Trophoblast cell (in vitro differentiated cells and primary cell): ENCODE data around the gene VMP1.
"Not testable (repeated sequence)": the region's sequence is repeated elsewhere in the genome, so short reads cannot be mapped to it uniquely, and the experiment has no call there.

Source experiments
- DNase-seq, 2 donors: peaks; one replicate each; pipeline ENCODE4 v3.0.0-alpha.2; 2016
- H2AFZ ChIP-seq: 2 replicates; pipeline ENCODE4 v1.6.1; 2013; ENCODE audit warnings: low read length, moderate library complexity, mild to moderate bottlenecking; ENCODE audit not compliant: insufficient read depth, poor library complexity
- H2AK5ac ChIP-seq: 2 replicates; pipeline ENCODE4 v1.6.1; 2013; ENCODE audit warnings: mild to moderate bottlenecking, low read length
- H2BK120ac ChIP-seq: 2 replicates; pipeline ENCODE4 v1.6.1; 2013; ENCODE audit warnings: low read length, mild to moderate bottlenecking, moderate library complexity; ENCODE audit not compliant: insufficient read depth, poor library complexity
- H2BK12ac ChIP-seq: 2 replicates; pipeline ENCODE4 v1.6.1; 2013; ENCODE audit warnings: mild to moderate bottlenecking, low read length, moderate library complexity
- H2BK5ac ChIP-seq: 2 replicates; pipeline ENCODE4 v1.6.1; 2013; ENCODE audit warnings: low read length, low read depth, moderate library complexity, mild to moderate bottlenecking; ENCODE audit not compliant: poor library complexity
- H3K14ac ChIP-seq: 2 replicates; pipeline ENCODE4 v1.6.1; 2013; ENCODE audit warnings: mild to moderate bottlenecking, low read length
- H3K18ac ChIP-seq: 2 replicates; pipeline ENCODE4 v1.6.1; 2013; ENCODE audit warnings: mild to moderate bottlenecking, low read length
- H3K23ac ChIP-seq: 2 replicates; pipeline ENCODE4 v1.6.1; 2013; ENCODE audit warnings: low read length
- H3K27ac ChIP-seq: 2 replicates; pipeline ENCODE4 v1.5.1; 2013; ENCODE audit warnings: low read depth, mild to moderate bottlenecking, inconsistent platforms, low read length, moderate library complexity
- H3K27me3 ChIP-seq: 2 replicates; pipeline ENCODE4 v1.6.1; 2013; ENCODE audit warnings: inconsistent platforms, mild to moderate bottlenecking, low read length, moderate library complexity; ENCODE audit not compliant: insufficient read depth
- H3K36me3 ChIP-seq, 2 experiments: 1 replicate in 1 of 2; 2 replicates in 1 of 2; pipeline ENCODE4 v1.6.1; 2013; ENCODE audit warnings: low read length in 2 of 2, mild to moderate bottlenecking in 2 of 2, moderate library complexity in 1 of 2; ENCODE audit not compliant: insufficient read depth in 2 of 2, control insufficient read depth in 1 of 2
- H3K4ac ChIP-seq: 2 replicates; pipeline ENCODE4 v1.6.1; 2013; ENCODE audit warnings: low read depth, mild to moderate bottlenecking, low read length, moderate library complexity
- H3K4me1 ChIP-seq, 2 experiments: 1 replicate in 1 of 2; 2 replicates in 1 of 2; pipeline ENCODE4 v1.6.1; 2013; ENCODE audit warnings: low read length in 2 of 2, mild to moderate bottlenecking in 2 of 2, moderate library complexity in 1 of 2; ENCODE audit not compliant: insufficient read depth in 2 of 2, control insufficient read depth in 1 of 2
- H3K4me2 ChIP-seq: 2 replicates; pipeline ENCODE4 v1.6.1; 2013; ENCODE audit warnings: inconsistent platforms, mild to moderate bottlenecking, low read length, moderate library complexity
- H3K4me3 ChIP-seq: 2 replicates; pipeline ENCODE4 v1.5.1; 2013; ENCODE audit warnings: mild to moderate bottlenecking, low read depth, low read length, inconsistent platforms
- H3K79me1 ChIP-seq: one replicate; pipeline ENCODE4 v1.6.1; 2013; ENCODE audit warnings: low read length
- H3K79me2 ChIP-seq: 2 replicates; pipeline ENCODE4 v1.6.1; 2013; ENCODE audit warnings: low read length, mild to moderate bottlenecking; ENCODE audit not compliant: control insufficient read depth, insufficient read depth, poor library complexity
- H3K9ac ChIP-seq: 2 replicates; pipeline ENCODE4 v1.6.1; 2013; ENCODE audit warnings: mild to moderate bottlenecking, low read length
- H3K9me3 ChIP-seq: 2 replicates; pipeline ENCODE4 v1.6.1; 2013; ENCODE audit warnings: low read depth, mild to moderate bottlenecking, control low read depth, inconsistent platforms, low read length; ENCODE audit not compliant: insufficient read depth
- H4K12ac ChIP-seq: 2 replicates; pipeline ENCODE4 v1.6.1; 2013; ENCODE audit warnings: low read depth, mild to moderate bottlenecking, low read length, moderate library complexity
- H4K8ac ChIP-seq: 2 replicates; pipeline ENCODE4 v1.6.1; 2013; ENCODE audit warnings: low read depth, mild to moderate bottlenecking, low read length, moderate library complexity
- H4K91ac ChIP-seq: one replicate; pipeline ENCODE4 v1.6.1; 2013; ENCODE audit warnings: low read depth, mild to moderate bottlenecking, low read length, moderate library complexity
- WGBS: extraction: QIAGEN DNeasy Blood & Tissue Kit; methylation state at CpG from one replicate; pipeline ENCODE4 v1.1.7; 2013; ENCODE audit warnings: missing lambda C conversion rate; ENCODE audit not compliant: insufficient read length, insufficient coverage; ENCODE audit errors: extremely low coverage; 5-methylcytosine and 5-hydroxymethylcytosine counted together

VMP1 gene

DNA sequence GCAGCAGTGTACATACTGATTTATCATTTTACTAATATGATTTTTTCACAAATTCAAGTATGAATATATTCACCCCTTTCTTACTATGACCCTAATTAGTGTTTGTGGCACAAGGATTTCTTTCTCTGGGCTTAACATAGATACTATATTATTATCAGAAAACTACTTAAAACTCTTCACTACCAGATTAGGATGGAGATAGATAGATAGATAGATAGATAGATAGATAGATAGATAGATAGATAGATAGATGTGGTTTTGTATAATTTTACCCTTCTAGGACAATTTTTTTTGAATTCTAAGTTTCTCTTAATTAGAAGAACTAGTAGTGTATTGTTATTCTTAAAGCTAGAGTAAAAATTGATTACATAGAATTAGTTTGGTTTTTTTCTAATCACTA is 49.6 kb downstream of the VMP1 start:
- no peak overlapping the region for H3K14ac ChIP-seq
- peaks cover 3% of the 10 kb centered on the region for H3K79me2 ChIP-seq
- H3K36me3 ChIP-seq: peaks cover 0 to 9% of the 10 kb centered on the region in 2 experiments
- H4K12ac ChIP-seq: no peak overlapping the region
- no peak overlapping the region for H3K23ac ChIP-seq
- no peak for DNase-seq
- peaks cover 11 to 13% of the 10 kb centered on the region in 2 experiments for H3K4me1 ChIP-seq
- H3K79me1 ChIP-seq: peaks cover 30% of the 10 kb centered on the region
- no peak overlapping the region for H3K9ac ChIP-seq
- no peak overlapping the region for H2BK5ac ChIP-seq
- no peaks in the 10 kb centered on the region for H3K27me3 ChIP-seq
- no peak overlapping the region for H3K18ac ChIP-seq
- H2AK5ac ChIP-seq: no peak overlapping the region
- H3K4me2 ChIP-seq: no peak overlapping the region
- H2BK120ac ChIP-seq: no peak overlapping the region
- no peak overlapping the region for H2BK12ac ChIP-seq
- H3K4me3 ChIP-seq: no peak overlapping the region
- H4K91ac ChIP-seq: no peak overlapping the region
- H3K4ac ChIP-seq: no peak overlapping the region
- H3K27ac ChIP-seq: no peak overlapping the region
- H3K9me3 ChIP-seq: no peaks in the 10 kb centered on the region
- H2AFZ ChIP-seq: no peak overlapping the region
- no peak overlapping the region for H4K8ac ChIP-seq

DNA sequence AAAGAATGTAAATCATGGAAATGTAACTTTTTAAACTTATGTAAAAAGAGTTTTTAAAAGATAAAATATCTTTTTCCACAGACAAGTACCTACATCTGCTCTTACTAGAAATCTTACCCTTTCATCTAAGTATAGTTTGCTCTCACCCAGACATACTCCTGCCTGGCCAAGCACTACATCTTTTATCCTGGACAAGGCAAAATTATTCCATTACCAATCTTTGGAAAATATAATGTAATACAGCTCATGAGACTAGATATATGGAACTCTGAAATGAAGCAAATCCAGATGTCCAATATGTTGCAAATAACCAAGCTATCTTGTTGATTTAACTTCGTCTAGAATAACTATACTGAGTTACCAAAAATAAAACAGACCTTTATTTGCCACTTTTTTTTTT is 50.0 kb downstream of the VMP1 start:
- peaks cover 3% of the 10 kb centered on the region for H3K79me2 ChIP-seq
- H2BK120ac ChIP-seq: no peak overlapping the region
- no peak overlapping the region for H3K23ac ChIP-seq
- H3K79me1 ChIP-seq: peaks cover 31% of the 10 kb centered on the region
- no peak overlapping the region for H2AFZ ChIP-seq
- WGBS: no CpG with 5 or more reads among the region's 1 CpG
- H3K9me3 ChIP-seq: no peaks in the 10 kb centered on the region
- no peaks in the 10 kb centered on the region for H3K27me3 ChIP-seq
- H3K4me2 ChIP-seq: no peak overlapping the region
- H2AK5ac ChIP-seq: no peak overlapping the region
- no peak for DNase-seq
- H4K8ac ChIP-seq: no peak overlapping the region
- H3K27ac ChIP-seq: peak overlapping the region; percentile 47
- H3K9ac ChIP-seq: no peak overlapping the region
- no peak overlapping the region for H2BK5ac ChIP-seq
- H4K12ac ChIP-seq: no peak overlapping the region
- H3K4me1 ChIP-seq: peaks cover 12 to 13% of the 10 kb centered on the region in 2 experiments
- H2BK12ac ChIP-seq: no peak overlapping the region
- H3K36me3 ChIP-seq: peaks cover 0 to 9% of the 10 kb centered on the region in 2 experiments
- no peak overlapping the region for H3K4me3 ChIP-seq
- no peak overlapping the region for H3K18ac ChIP-seq
- H3K14ac ChIP-seq: no peak overlapping the region
- H3K4ac ChIP-seq: no peak overlapping the region
- no peak overlapping the region for H4K91ac ChIP-seq

DNA sequence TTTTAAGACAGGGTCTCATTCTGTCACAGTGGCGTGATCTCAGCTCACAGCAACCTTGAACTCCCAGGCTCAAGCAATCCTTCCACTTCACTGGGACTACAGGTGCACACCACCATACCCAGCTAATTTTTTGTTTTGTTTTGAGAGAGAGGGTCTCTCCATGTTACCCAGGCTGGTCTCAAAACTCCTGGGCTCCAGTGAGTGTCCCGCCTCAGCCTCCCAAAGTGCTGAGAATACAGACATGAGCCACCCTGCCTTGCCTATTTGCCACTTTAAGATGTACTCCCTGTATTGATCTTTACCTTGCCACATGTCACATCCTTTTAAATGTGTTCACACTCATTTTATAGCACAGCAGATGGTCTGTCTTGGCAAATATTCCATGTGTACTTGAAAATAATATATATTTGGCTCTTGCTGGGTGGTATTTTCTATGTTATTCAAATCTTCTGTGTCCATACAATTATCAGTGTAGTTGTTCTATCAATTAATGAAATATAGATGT is 50.5 kb downstream of the VMP1 start:
- H3K4ac ChIP-seq: peak overlapping the region; percentile 96
- no CpG with 5 or more reads among the region's 2 CpGs for WGBS
- H2BK120ac ChIP-seq: peak overlapping the region; percentile 98
- H3K4me1 ChIP-seq: peaks cover 12 to 13% of the 10 kb centered on the region in 2 experiments
- peak overlapping the region; percentile 61 for H3K27ac ChIP-seq
- peak overlapping the region; percentile 97 for H4K91ac ChIP-seq
- peaks cover 31% of the 10 kb centered on the region for H3K79me1 ChIP-seq
- DNase-seq: no peak
- H3K18ac ChIP-seq: peak overlapping the region; percentile 80
- H3K9ac ChIP-seq: no peak overlapping the region
- H4K12ac ChIP-seq: no peak overlapping the region
- H4K8ac ChIP-seq: no peak overlapping the region
- peaks cover 3% of the 10 kb centered on the region for H3K79me2 ChIP-seq
- no peak overlapping the region for H3K23ac ChIP-seq
- peak overlapping the region; percentile 98 for H2BK5ac ChIP-seq
- peak overlapping the region; percentile 88 for H3K14ac ChIP-seq
- H2AFZ ChIP-seq: no peak overlapping the region
- H3K27me3 ChIP-seq: no peaks in the 10 kb centered on the region
- peaks cover 0 to 9% of the 10 kb centered on the region in 2 experiments for H3K36me3 ChIP-seq
- no peak overlapping the region for H3K4me2 ChIP-seq
- no peaks in the 10 kb centered on the region for H3K9me3 ChIP-seq
- H2AK5ac ChIP-seq: peak overlapping the region; percentile 96
- no peak overlapping the region for H3K4me3 ChIP-seq
- peak overlapping the region; percentile 98 for H2BK12ac ChIP-seq

DNA sequence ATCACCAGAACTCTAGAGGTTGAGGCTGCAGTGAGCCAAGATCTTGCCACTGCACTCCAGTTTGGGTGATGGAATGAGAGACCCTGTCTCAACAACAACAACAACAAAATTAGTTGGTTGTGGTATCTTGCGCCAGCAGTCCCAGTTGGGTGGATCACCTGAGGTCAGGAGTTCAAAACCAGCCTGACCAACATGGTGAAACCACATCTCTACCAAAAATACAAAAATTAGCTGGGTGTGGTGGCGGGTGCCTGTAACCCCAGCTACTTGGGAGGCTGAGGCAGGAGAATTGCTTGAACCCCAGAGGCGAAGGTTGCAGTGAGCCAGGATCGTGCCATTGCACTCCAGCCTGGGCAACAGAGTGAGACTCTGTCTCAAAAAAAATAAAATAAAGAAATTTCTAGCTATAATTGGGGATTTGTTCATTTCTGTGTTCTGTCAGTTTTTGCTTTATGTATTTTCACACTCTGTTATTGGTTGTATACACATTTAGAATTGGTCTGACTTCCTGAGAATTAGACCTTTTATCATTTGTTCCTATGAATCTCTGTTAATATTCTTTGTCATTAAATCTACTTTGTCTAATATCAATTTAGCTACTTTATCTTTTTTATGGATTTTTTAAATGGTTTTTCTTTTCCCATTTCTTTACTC is 51.7 kb downstream of the VMP1 start:
- H3K79me1 ChIP-seq: peaks cover 31% of the 10 kb centered on the region

More for the DNA sequence above, 51.7 kb downstream of the VMP1 start:
- Histone ChIP-seq H2BK5ac (peak overlapping the region; percentile 61), H2AK5ac (peak overlapping the region; percentile 73), H3K4ac (peak overlapping the region; percentile 17), H3K14ac (peak overlapping the region; percentile 53), H4K91ac (peak overlapping the region; percentile 53), H3K4me1 (peaks cover 13 to 14% of the 10 kb centered on the region in 2 experiments), H2BK120ac (peak overlapping the region; percentile 68), H3K18ac (peak overlapping the region; percentile 87), H2BK12ac (peak overlapping the region; percentile 0)
- not testable (repeated sequence) for DNase-seq, H3K23ac ChIP-seq, H3K36me3 ChIP-seq, H3K79me2 ChIP-seq, H2AFZ ChIP-seq, H3K9ac ChIP-seq, H3K4me2 ChIP-seq, H3K9me3 ChIP-seq, H4K8ac ChIP-seq, H3K4me3 ChIP-seq, H3K27ac ChIP-seq, H3K27me3 ChIP-seq, H4K12ac ChIP-seq
- WGBS: no CpG with 5 or more reads among the region's 4 CpGs
